Effector CD8-positive, alpha-beta T cell (primary cell): ENCODE results near the gene CAPN2.
A peak's percentile ranks its signal among the peaks of the same experiment; 100 is the strongest.

Experiments used
- DNase-seq: peaks from one replicate; lab custom pipeline; 2025; lab: John Stamatoyannopoulos, UW

The CAPN2 gene

DNA sequence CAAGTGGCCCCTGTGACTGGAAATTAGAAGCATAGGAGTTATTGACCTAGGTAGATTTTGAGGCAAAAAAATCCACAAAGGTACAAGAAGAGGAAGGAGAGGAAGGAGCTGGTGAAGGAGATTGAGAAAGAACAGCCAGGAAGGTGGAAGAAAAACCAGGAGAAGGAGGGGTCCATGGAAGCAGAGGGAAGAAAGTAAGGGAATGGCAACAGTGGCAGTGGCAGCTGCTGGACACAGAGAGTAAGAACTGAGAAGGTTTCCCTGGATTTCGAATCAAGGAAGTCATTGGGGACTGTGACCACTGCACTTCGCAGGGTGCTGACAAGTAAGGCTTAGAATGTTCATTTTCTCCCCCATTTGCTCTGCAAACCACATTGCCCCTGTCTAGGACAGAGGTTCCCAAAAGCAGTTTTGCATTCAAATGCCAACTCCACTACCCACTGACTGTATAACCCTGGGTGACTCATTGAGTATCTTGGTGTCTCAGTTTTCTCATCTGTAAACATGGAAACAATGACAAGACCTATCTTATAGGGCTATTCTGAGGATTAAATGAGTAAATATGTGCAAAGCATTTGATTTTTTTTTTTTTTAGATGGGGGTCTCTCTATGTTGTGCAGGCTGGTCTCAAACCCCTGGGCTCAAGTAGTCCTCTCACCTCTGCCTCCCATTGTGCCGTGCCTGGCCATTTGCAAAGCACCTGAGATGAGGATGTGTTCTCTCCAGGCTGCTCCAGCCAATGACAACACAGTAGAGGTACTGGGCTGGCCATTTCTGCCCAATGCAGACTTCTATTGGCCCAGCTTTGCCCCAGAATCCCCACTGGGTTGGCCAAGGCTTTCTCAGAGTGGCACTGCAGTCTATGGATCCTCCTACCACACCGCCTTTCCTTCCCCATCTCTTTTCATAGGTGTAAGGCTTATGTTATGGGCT is 9.3 kb upstream of the CAPN2 start:
- DNase-seq, result no peak

DNA sequence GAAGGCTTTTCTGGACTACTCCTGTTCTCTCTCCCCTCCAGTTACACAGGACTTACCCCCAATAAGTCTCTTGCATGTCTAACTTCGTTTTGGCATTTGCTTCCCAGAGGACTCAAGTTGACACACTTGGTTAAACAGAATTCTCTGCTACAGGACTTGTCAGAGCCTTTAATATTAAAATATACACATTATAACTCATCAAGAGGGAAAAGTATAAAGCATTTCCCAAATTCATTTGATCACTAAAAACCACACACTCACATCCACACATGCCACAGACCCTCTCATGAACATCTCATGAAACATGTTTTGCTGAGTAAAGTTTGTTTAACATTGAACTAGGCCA is 8.7 kb upstream of the CAPN2 start:
- DNase-seq, result no peak

DNA sequence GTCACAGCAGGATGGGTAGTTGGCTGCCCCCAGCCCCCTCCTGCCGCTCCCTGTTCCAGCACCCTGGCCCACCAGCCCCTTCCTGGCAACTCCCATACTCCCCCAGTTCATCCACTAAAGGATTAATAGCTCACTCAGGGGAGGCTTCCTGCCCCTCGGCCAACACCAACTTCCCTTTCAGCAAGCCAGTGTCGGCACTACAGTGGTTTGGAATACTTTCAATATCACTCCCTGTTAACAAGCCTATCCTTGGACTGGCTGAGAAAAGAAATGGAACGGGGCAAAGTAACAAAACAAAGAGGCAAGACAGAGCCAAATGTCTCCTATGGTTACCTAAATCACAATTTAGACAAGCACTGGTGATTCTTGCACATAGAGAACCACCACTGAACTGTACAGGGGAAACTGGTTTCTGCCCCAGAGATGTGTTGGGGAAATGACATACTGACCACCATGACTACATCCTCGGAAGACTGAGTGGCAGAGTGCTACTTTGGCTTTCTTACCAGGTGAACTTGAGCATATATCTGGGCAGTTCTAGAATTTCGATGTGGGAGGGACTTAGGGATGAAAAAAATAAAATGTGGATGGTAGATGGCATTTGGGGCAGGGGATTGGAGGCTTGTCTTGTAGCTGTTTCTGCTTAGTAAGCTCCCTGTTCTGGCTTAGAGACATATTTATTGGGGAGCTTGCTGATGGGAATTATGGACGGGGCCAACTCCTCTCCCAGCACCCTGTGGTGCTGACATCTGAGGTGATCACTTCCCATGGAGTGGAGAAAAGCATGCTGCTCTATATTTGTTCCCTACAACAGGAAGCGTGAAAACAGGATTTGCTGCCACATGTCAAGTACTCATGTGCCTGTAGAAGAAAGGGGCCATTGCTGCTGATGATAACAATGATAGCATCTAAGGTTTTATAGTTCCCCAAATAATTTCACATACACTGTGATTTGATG is 7.1 kb upstream of the CAPN2 start:
- no peak for DNase-seq

DNA sequence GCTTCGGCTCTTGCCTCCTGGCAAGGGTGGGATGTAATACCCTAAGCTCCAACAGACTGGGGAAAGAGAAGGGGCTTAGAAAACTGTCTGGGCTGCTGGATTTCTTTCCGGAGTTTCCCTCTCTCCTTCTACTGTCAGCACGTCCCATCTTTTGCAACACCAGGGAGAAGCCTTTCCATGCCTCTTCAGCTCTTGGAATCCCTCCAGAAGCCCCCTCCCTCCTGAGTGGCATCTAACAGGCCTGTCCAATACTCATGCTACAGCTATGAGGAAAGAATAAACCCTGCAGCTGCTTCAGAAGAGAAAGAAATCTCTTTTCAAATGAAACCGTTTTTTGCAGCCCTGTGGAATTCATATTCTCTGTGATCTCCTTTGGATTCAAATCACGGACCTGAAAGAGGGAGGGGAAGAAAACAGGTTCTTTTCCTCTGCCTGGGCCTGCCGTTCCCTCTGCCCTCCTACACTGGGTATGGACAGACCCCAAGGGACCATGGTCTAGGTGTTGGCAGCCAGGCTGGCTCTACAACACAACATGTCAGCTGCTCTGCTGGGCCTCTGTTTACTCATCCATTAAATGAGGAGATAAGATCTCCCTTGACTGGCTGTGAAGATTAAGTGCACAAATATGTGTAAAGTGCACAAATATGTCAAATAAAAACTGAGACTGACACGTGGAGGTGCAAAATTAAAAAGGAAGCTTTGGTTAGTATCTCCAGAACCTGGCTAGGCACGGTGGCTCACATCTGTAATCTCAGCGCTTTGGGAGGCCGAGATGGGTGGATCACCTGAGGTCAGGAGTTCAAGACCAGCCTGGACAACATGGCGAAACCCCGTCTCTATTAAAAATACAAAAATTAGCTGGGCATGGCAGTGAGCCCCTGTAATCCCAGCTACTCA is 6.0 kb upstream of the CAPN2 start:
- DNase-seq, result no peak

DNA sequence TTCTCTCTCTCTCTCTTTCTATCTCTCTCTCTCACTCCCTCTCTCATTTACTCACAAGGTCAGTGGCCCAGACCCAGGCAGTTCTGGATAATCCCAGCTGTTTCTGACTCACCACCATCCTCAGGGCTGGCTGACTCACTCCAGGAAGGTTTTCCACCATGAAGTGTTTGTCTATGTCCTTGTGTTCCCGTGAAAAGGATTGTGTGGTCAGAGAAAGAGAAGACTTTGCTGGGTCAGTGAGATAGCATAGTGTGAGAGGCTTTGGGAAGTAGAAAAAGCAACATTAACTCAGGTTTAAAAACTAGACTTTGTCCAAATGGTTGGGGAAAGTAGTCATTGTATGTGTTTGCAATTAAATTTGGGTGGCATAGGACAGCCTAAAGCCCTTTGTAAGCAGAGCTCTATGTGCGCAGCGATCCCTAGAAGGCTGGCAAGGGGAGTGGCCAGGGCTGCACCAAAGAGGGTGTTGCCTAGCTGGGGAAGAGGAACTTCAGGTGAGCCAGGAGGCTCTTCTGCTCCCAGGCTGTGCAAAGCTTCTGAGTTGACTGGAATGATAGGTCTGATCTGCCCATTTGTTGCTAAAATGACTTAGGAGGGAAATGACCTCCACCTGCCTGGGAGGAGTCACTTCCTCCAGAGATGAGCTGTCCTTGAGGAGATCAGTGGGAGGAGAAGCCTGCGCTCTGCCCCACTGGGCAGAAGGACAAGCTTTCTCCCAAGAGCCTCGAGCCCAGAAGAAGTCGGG is 4.9 kb upstream of the CAPN2 start:
- no peak for DNase-seq

DNA sequence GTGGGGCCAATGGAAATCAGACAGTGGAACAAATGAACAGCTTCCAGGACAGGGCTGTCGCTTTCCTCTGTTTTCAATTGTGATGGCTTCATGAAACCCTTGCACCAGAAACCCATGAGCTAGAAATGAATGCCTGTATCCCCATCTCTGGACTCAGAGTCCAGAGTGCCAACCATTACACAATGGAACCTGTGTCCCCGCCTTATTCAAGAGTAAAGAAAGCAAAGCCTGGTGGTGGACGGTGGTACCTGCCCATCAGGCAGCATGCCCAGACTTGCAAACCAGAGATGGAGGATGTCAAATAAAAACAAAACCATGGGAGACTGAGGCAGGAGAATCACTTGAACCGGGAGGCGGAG is 4.4 kb upstream of the CAPN2 start:
- DNase-seq, result no peak

DNA sequence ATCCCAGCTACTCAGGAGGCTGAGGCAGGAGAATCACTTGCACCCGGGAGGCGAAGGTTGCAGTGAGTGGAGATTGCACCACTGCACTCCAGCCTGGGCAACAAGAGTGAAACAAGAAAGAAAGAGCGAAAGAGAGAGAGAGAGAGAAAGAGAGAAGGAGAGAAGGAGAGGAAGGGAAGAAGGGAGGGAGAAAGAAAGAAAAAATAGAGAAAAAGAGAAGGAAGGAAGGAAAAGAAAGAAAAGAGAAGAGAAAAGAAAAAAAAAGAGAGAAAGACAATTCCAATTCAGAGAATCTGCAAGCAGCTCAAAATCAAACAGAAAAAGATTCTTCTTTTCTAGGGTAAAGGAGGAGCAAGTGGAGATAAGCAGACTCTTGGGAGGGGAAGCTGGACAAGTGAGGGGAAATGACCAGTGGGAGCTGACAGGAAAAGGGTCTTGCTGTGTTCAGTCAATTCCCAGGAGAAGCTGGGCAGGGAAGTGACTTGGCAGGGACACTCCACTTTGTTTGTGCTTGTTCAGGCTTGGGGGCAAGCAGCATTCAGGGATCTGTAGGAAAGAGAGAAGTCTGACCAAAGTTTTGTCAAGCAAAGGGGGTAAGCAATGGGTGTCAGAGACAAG is 3.6 kb upstream of the CAPN2 start:
- DNase-seq, result no peak

DNA sequence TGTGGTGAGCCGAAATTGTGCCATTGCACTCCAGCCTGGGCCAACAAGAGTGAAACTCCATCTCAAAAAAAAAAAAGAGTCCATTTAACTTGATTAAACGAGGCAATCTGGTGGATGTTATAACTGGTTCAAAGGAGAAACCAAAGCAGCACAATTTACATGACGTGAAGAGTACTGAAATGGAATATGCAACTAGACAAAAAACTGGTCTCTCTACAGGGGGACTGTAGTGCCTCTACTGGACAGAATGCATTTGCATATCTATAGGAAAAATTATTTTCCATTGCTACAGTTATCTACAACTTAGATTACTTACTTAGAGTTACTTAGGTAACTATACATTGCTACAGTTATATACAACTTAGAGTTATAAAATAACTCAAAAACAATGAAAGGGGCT is 2.7 kb upstream of the CAPN2 start:
- DNase-seq, result no peak

- no peak for DNase-seq
These were observed 1.9 kb upstream of the CAPN2 start for GRCh38 chr1:223710179-223711133.

- DNase-seq, result no peak
These were observed 1.2 kb upstream of the CAPN2 start for GRCh38 chr1:223711173-223711572.

DNA sequence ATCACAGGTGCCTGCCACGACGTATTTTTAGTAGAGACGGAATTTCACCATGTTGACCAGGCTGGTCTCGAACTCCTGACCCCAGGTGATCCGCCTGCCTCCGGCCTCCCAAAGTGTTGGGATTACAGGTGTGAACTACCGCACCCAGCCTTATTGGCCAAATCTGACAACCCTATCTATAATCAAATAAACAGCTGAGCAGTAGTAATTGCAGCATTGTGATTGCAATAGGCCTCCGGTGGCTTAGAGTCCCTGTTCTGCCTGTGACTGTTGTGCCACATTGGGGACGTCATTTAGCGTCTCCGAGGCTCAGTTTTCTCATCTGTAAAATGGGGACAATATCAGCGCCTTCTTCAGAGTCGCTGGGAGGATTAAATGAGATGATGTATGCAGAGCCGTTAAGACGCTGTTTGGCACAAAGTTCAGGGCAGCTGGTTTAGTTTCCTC is 569 bp upstream of the CAPN2 start:
- DNase-seq, result no peak

DNA sequence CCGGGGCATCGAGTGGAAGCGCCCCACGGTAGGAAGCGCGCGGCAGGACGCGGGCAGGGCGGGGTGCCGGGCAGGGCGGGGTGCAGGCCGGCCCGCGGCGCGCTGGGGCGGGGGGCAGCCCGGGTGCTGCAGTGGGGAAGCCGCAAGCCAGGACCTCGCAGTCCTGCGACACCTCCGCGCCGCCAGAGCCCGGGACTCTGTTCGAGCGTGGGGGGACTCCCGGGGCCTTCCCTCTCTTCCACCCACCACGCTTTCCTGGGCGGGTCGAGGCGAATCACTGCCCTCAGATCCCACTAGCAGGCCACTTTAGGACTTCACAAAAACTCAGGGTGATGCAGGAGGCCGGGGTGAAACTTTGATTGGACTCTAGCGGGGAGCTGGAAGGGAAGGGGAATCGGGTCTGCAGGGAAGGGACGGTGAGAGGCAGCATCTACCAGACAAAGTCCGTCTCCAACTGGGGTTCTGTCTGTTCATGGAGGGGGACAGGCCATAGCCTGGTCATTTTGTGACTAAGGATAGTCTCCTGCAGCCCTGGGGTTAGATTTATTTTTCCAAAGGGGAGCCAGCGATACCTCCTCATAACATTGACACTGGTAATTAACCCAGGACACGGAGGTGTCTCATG is 623 bp downstream of the CAPN2 start:
- DNase-seq, result peak; percentile 10

GRCh38 chr1:223713546-223714420 is 1.4 kb downstream of the CAPN2 start:
- DNase-seq, result no peak

DNA sequence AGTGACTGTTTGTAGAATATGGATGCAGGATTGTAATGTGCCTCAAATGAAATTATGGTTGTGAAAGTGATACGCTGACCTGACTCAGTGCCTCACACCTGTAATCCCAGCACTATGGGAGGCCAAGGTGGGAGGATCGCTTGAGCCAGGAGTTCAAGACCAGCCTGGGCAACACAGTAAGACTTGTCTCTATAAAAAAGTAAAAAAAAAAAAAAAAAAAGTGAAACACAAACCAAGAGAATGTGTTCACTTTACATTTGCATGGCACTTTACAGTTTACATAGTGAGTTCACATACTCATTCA is 2.0 kb downstream of the CAPN2 start:
- no peak for DNase-seq

GRCh38 chr1:223714849-223715603 is 2.7 kb downstream of the CAPN2 start:
- DNase-seq, result no peak

- DNase-seq, result no peak
These were observed 3.3 kb downstream of the CAPN2 start for GRCh38 chr1:223715604-223716172.

DNA sequence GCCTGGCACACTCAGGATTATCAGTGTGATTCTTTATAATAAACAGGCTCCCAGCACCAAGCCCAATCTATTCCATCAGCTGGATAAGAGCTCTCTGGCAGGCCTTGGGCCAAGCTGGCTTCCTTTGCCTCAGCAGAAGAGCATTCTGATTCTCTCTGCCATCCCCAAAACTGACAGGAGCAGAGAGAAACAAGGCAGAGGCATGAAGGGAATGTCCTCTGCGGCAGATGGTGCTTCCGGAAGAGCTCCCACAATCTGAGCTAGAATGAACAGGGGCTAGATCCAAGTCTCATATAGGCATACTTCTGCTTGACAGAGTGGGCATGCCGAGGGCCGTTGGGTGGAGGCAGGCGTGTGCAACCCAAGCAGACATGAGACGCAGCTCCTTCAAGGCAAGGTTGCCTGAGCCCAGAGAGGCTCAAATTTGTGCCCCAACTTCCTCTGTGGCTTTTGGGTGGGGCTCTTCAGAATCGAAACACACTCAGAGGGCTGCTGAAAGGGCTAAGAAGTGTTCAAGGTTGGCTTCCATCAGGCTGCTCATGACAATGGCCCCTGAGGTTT is 4.0 kb downstream of the CAPN2 start:
- no peak for DNase-seq
